HepG2 (cell line): ENCODE measurements around the gene CFAP54. TPM values are rescaled to one million over a fixed set of nuclear protein-coding genes. Genes with fewer than 3 reads are reported as not detected.
A peak's percentile ranks its signal among the peaks of the same experiment; 100 is the strongest.

Experiments
- CEBPB ChIP-seq: IDR thresholded peaks from 2 replicates; pipeline ENCODE4 v1.6.1; 2011; ENCODE audit warnings: low read depth, low read length, improper control_type of control experiment, borderline replicate concordance
- CREB3 ChIP-seq: sonication (generic); formaldehyde crosslinking; IDR thresholded peaks from 2 replicates; pipeline ENCODE4 v1.5.0; 2020; ENCODE audit warnings: missing genetic modification reagents
- HMG20B ChIP-seq: conservative IDR thresholded peaks from 2 replicates; pipeline ENCODE4 v1.6.1; 2016; ENCODE audit warnings: missing genetic modification reagents, missing compliant biosample characterization
- HOXA5 ChIP-seq: sonication (generic); formaldehyde crosslinking; IDR thresholded peaks from 2 replicates; pipeline ENCODE4 v1.4.0; 2020; ENCODE audit warnings: missing genetic modification reagents
- IRF2 ChIP-seq: IDR thresholded peaks from 2 replicates; pipeline ENCODE4 v1.6.1; 2018; ENCODE audit warnings: missing genetic modification reagents, missing compliant biosample characterization
- MED8 ChIP-seq: sonication (generic); formaldehyde crosslinking; IDR thresholded peaks from 2 replicates; pipeline ENCODE4 v1.8.1; 2023; ENCODE audit warnings: mild to moderate bottlenecking, missing genetic modification reagents; ENCODE audit not compliant: insufficient replicate concordance
- NFE2L1 ChIP-seq: sonication (generic); formaldehyde crosslinking; IDR thresholded peaks from 2 replicates; pipeline ENCODE4 v1.4.0; 2020; ENCODE audit warnings: missing genetic modification reagents, mild to moderate bottlenecking, borderline replicate concordance
- NR2F6 ChIP-seq, 2 experiments: IDR thresholded peaks; 2 replicates each; pipeline ENCODE4 v1.6.1; 2016; ENCODE audit warnings: antibody characterized with exemption in 1 of 2, mild to moderate bottlenecking in 1 of 2
- PHF8 ChIP-seq: sonication (generic); formaldehyde crosslinking; IDR thresholded peaks from 2 replicates; pipeline ENCODE4 v1.5.0; 2020; ENCODE audit warnings: missing genetic modification reagents
- TEAD3 ChIP-seq: optimal IDR thresholded peaks from 2 replicates; pipeline ENCODE3; 2016; ENCODE audit warnings: borderline replicate concordance
- ZBTB7A ChIP-seq: sonication (generic); formaldehyde crosslinking; IDR thresholded peaks from 2 replicates; pipeline ENCODE4 v1.8.0; 2022; ENCODE audit warnings: mild to moderate bottlenecking, missing genetic modification reagents
- ZNF20 ChIP-seq: sonication (generic); formaldehyde crosslinking; IDR thresholded peaks from 2 replicates; pipeline ENCODE4 v1.4.0; 2020; ENCODE audit warnings: mild to moderate bottlenecking, moderate library complexity, missing genetic modification reagents
- ZNF503 ChIP-seq: sonication (generic); formaldehyde crosslinking; IDR thresholded peaks from 2 replicates; pipeline ENCODE4 v1.4.0; 2020; ENCODE audit warnings: missing genetic modification reagents
- ZNF512B ChIP-seq: sonication (generic); formaldehyde crosslinking; IDR thresholded peaks from 2 replicates; pipeline ENCODE4 v1.5.1; 2020; ENCODE audit warnings: missing genetic modification reagents, mild to moderate bottlenecking, borderline replicate concordance
- ZNF609 ChIP-seq: sonication (generic); formaldehyde crosslinking; IDR thresholded peaks from 2 replicates; pipeline ENCODE4 v1.4.0; 2020; ENCODE audit warnings: mild to moderate bottlenecking, missing genetic modification reagents, borderline replicate concordance
- polyA plus RNA-seq, 8 experiments: library from polyadenylated mRNA; depleted of rRNA in 3 of 8; stranded (reverse) in 7 of 8; unstranded in 1 of 8; fragments of >200 nt; fragmentation: Illumina TruSeq in 4 of 8; extraction: Trizol in 4 of 8; gene quantifications; 2 replicates each; pipeline versions ENCODE4 v1.2.1 to v1.2.3, GENCODE V29; 2011 to 2016; ENCODE audit warnings: low read depth in 4 of 8, missing spikeins in 1 of 8, mixed read lengths in 1 of 8; ENCODE audit not compliant: insufficient read depth in 1 of 8
- total RNA-seq, 5 experiments: library from RNA; depleted of rRNA; stranded (reverse); fragments of >200 nt; fragmentation: Illumina TruSeq; extraction: Trizol; gene quantifications; 2 replicates each; pipeline ENCODE4 v1.2.3, GENCODE V29; 2016; ENCODE audit warnings: low read depth in 1 of 5

The CFAP54 gene
- total and polyA plus RNA-seq, 2 of the 13 experiments (the other 11 are each of a cell fraction or from before 2014, with no cell fraction given) = not detected

- TF ChIP-seq ZNF512B (CRISPR knock-in tag) (no peak), ZNF503 (CRISPR knock-in tag) (no peak), MED8 (CRISPR knock-in tag) (no peak), IRF2 (no peak), ZBTB7A (CRISPR knock-in tag) (no peak), NFE2L1 (CRISPR knock-in tag) (no peak), HMG20B (no peak), CEBPB (peak; percentile 56; the same call in 1 of the 2 replicates), NR2F6 (IDR thresholded peaks at IDR 0.05) (no peak), NR2F6 (CRISPR knock-in tag; IDR thresholded peaks at IDR 0.05) (no peak), ZNF609 (CRISPR knock-in tag) (no peak), PHF8 (no peak), CREB3 (CRISPR knock-in tag) (no peak), ZNF20 (CRISPR knock-in tag) (no peak), TEAD3 (peak; percentile 27), HOXA5 (no peak)
- TF ChIP-seq, all 625 proteins: peak for 8
These were observed 412.7 kb downstream of the CFAP54 start (continued) for GRCh38 chr12:96902076-96902475.
